Liver (tissue), 9 donors: Measurements from ENCODE around the gene SLC6A5. TPM values are rescaled to one million over a fixed set of nuclear protein-coding genes. Genes with fewer than 3 reads are reported as not detected.

Experiments used
- DNase-seq: peaks from one replicate; pipeline ENCODE4 v3.0.0-alpha.2; 2017; ENCODE audit warnings: low spot score
- H3K27ac ChIP-seq, 2 donors: one replicate each; pipeline ENCODE4 v1.7.0; 2013; ENCODE audit warnings: inconsistent platforms in 2 of 2, low read length in 2 of 2, control low read depth in 1 of 2, low read depth in 1 of 2, mild to moderate bottlenecking in 1 of 2
- H3K27me3 ChIP-seq, 4 donors: one replicate each; pipeline versions ENCODE4 v1.6.1 to v1.7.0; 2013; ENCODE audit warnings: low read length in 3 of 4, inconsistent platforms in 1 of 4, mild to moderate bottlenecking in 1 of 4, moderate library complexity in 1 of 4; ENCODE audit not compliant: control insufficient read depth in 4 of 4, insufficient read depth in 4 of 4
- H3K36me3 ChIP-seq, 4 donors: one replicate each; pipeline versions ENCODE4 v1.6.1 to v1.7.0; 2013; ENCODE audit warnings: low read length in 3 of 4, mild to moderate bottlenecking in 3 of 4, low read depth in 1 of 4, moderate library complexity in 1 of 4; ENCODE audit not compliant: control insufficient read depth in 4 of 4, insufficient read depth in 3 of 4
- H3K4me1 ChIP-seq, 4 donors: one replicate each; pipeline versions ENCODE4 v1.6.1 to v1.7.0; 2013; ENCODE audit warnings: low read length in 3 of 4, mild to moderate bottlenecking in 3 of 4, moderate library complexity in 1 of 4; ENCODE audit not compliant: control insufficient read depth in 4 of 4, insufficient read depth in 4 of 4
- H3K4me3 ChIP-seq, 3 donors: one replicate each; pipeline versions ENCODE4 v1.6.1 to v1.7.0; 2013; ENCODE audit warnings: low read length in 3 of 3, control low read depth in 1 of 3, low read depth in 1 of 3, mild to moderate bottlenecking in 1 of 3
- H3K9ac ChIP-seq, 2 donors: one replicate each; pipeline ENCODE4 v1.7.0; 2013; ENCODE audit warnings: low read length in 2 of 2, mild to moderate bottlenecking in 2 of 2, moderate library complexity in 2 of 2, control low read depth in 1 of 2, low read depth in 1 of 2
- H3K9me3 ChIP-seq, 4 donors: one replicate each; pipeline versions ENCODE4 v1.6.1 to v1.7.0; 2013; ENCODE audit warnings: low read length in 3 of 4; ENCODE audit not compliant: control insufficient read depth in 4 of 4
- FOXA2 ChIP-seq: IDR thresholded peaks from 2 replicates; pipeline ENCODE4 v1.6.1; 2016; ENCODE audit warnings: antibody characterized with exemption
- HNF4A ChIP-seq, 2 donors: conservative IDR thresholded peaks; 2 replicates each; pipeline ENCODE4 v1.6.1; 2016; ENCODE audit warnings: antibody characterized with exemption in 2 of 2, mild to moderate bottlenecking in 2 of 2
- HNF4G ChIP-seq: IDR thresholded peaks from 2 replicates; pipeline ENCODE4 v1.6.1; 2016; ENCODE audit warnings: antibody characterized with exemption
- JUND ChIP-seq, 2 donors: IDR thresholded peaks; 2 replicates each; pipeline ENCODE4 v1.6.1; 2016; ENCODE audit warnings: antibody characterized with exemption in 2 of 2
- RAD21 ChIP-seq, 2 donors: IDR thresholded peaks; 2 replicates each; pipeline ENCODE4 v1.6.1; 2016; ENCODE audit warnings: antibody characterized with exemption in 2 of 2, mild to moderate bottlenecking in 2 of 2
- RXRA ChIP-seq, 2 donors: IDR thresholded peaks; 2 replicates each; pipeline ENCODE4 v1.6.1; 2017 to 2018; ENCODE audit warnings: antibody characterized with exemption in 2 of 2, mild to moderate bottlenecking in 1 of 2
- SP1 ChIP-seq: IDR thresholded peaks from 2 replicates; pipeline ENCODE4 v1.6.1; 2018; ENCODE audit warnings: antibody characterized with exemption, mild to moderate bottlenecking
- TAF1 ChIP-seq: conservative IDR thresholded peaks from 2 replicates; pipeline ENCODE4 v1.6.1; 2016; ENCODE audit warnings: antibody characterized with exemption, mild to moderate bottlenecking
- YY1 ChIP-seq: IDR thresholded peaks from 2 replicates; pipeline ENCODE4 v1.6.1; 2016; ENCODE audit warnings: antibody characterized with exemption, mild to moderate bottlenecking
- WGBS: extraction: QIAGEN DNeasy Blood & Tissue Kit; methylation state at CpG from one replicate; pipeline ENCODE4 v1.1.7; 2013; 5-methylcytosine and 5-hydroxymethylcytosine counted together
- polyA plus RNA-seq, 2 donors: library from polyadenylated mRNA; stranded (reverse) in 1 of 2; unstranded in 1 of 2; fragments of 200-250 nt in 1 of 2; fragments of >200 nt in 1 of 2; fragmentation: Nextera tagmentation in 1 of 2; extraction: Ambion mirVana in 1 of 2; gene quantifications; one replicate each; pipeline versions ENCODE4 v1.2.1 to v1.2.3, GENCODE V29; 2013 to 2015
- total RNA-seq, 2 donors: library from RNA; depleted of rRNA; stranded (reverse); fragments of >200 nt; gene quantifications; one replicate each; pipeline ENCODE4 v1.2.3, GENCODE V29; 2014
- TF ChIP-seq, protein P1 (sequence below): IDR thresholded peaks from 2 replicates; pipeline ENCODE4 v1.6.1; 2016; ENCODE audit warnings: antibody characterized with exemption
- TF ChIP-seq, protein P2 (sequence below): IDR thresholded peaks from 2 replicates; pipeline ENCODE4 v1.6.1; 2016; ENCODE audit warnings: antibody characterized with exemption
- TF ChIP-seq, protein P3 (sequence below): IDR thresholded peaks from 2 replicates; pipeline ENCODE4 v1.6.1; 2016; ENCODE audit warnings: antibody characterized with exemption, mild to moderate bottlenecking
- TF ChIP-seq, protein P4 (sequence below): IDR thresholded peaks from 2 replicates; pipeline ENCODE4 v1.6.1; 2016; ENCODE audit warnings: antibody characterized with exemption
- donor health status: healthy.
- donor health status: healthy.
- donor health status: healthy.
- donor health status: healthy.
- donor health status: healthy.

The SLC6A5 gene
- total and polyA plus RNA-seq, 4 donors, result not detected

DNA sequence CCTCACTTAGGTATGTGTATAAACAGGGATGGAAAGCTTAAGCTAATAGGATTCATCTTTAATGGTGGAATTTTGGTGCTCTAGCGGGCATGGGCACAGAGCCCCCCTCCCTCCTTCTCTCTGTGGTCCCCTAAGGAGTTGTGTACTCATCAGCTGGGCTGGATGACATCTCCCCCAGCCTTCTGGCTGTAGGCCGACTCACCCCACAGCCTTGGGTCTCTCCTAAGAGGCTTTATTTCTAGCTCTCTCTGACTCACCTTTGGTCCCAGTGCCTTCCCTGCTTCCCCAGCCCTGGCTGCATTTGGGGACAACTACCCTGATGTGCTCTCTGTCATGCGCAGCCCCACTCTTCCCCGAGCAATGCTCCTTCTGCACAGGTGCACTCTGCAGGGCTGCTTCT lies 26.9 kb downstream of the SLC6A5 start (continued):
- TF ChIP-seq, protein P1, sequence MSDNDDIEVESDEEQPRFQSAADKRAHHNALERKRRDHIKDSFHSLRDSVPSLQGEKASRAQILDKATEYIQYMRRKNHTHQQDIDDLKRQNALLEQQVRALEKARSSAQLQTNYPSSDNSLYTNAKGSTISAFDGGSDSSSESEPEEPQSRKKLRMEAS, result no peak
- no peak for TF ChIP-seq RAD21 (IDR thresholded peaks at IDR 0.05)

DNA sequence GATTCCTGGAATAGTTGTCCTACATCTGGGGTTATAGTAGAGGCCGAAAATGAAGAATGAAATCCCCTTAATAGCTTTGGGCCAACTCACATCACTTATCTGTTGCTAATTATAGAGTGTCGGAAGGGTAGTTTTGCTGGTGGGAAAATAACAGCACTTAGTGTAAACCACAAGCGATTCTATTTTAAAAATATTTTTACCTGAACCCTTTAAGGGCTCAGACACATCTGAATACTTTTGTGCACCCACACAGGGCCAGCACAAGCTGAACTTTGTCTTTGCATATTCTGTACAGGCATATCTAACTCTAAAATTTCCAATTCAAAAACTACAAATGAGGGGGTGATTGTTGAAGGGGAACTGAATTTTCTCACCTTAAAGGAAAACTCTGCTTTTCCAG lies 27.6 kb downstream of the SLC6A5 start:
- TF ChIP-seq SP1 (no peak), YY1 (no peak), RXRA (IDR thresholded peaks at IDR 0.05) (no peak), JUND (IDR thresholded peaks at IDR 0.05) (no peak), FOXA2 (no peak)
- TF ChIP-seq, protein P2, sequence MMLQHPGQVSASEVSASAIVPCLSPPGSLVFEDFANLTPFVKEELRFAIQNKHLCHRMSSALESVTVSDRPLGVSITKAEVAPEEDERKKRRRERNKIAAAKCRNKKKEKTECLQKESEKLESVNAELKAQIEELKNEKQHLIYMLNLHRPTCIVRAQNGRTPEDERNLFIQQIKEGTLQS, result no peak
- TF ChIP-seq, protein P3, sequence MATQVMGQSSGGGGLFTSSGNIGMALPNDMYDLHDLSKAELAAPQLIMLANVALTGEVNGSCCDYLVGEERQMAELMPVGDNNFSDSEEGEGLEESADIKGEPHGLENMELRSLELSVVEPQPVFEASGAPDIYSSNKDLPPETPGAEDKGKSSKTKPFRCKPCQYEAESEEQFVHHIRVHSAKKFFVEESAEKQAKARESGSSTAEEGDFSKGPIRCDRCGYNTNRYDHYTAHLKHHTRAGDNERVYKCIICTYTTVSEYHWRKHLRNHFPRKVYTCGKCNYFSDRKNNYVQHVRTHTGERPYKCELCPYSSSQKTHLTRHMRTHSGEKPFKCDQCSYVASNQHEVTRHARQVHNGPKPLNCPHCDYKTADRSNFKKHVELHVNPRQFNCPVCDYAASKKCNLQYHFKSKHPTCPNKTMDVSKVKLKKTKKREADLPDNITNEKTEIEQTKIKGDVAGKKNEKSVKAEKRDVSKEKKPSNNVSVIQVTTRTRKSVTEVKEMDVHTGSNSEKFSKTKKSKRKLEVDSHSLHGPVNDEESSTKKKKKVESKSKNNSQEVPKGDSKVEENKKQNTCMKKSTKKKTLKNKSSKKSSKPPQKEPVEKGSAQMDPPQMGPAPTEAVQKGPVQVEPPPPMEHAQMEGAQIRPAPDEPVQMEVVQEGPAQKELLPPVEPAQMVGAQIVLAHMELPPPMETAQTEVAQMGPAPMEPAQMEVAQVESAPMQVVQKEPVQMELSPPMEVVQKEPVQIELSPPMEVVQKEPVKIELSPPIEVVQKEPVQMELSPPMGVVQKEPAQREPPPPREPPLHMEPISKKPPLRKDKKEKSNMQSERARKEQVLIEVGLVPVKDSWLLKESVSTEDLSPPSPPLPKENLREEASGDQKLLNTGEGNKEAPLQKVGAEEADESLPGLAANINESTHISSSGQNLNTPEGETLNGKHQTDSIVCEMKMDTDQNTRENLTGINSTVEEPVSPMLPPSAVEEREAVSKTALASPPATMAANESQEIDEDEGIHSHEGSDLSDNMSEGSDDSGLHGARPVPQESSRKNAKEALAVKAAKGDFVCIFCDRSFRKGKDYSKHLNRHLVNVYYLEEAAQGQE, result no peak
- H3K9me3 ChIP-seq, result no peaks in the 10 kb centered on the region
- H3K4me1 ChIP-seq, result no peaks in the 10 kb centered on the region
- no peaks in the 10 kb centered on the region for H3K27me3 ChIP-seq
- no peak overlapping the region for H3K27ac ChIP-seq
- no peaks in the 10 kb centered on the region for H3K36me3 ChIP-seq
- H3K9ac ChIP-seq, result no peak overlapping the region
- no peak overlapping the region for H3K4me3 ChIP-seq
- no peak for DNase-seq
- WGBS, result 76% methylated on average over 3 of the region's 3 CpGs

DNA sequence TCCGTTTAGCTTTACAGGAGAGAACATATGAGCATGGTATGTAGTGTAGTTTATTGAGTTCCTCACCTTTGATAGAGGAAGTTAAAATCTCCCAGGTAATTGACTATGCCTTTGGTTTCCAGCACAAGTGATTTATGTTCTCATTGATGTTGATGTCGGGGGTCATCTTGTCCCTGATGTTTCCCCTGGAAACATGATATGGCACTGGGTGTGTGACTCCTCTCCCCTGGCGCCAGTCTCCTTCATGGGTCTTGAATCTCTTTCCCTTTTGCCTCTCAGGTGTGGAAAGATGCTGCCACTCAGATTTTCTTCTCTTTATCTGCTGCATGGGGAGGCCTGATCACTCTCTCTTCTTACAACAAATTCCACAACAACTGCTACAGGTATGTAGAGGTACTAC lies 28.3 kb downstream of the SLC6A5 start:
- H3K9me3 ChIP-seq, result no peaks in the 10 kb centered on the region
- TF ChIP-seq, protein P4, sequence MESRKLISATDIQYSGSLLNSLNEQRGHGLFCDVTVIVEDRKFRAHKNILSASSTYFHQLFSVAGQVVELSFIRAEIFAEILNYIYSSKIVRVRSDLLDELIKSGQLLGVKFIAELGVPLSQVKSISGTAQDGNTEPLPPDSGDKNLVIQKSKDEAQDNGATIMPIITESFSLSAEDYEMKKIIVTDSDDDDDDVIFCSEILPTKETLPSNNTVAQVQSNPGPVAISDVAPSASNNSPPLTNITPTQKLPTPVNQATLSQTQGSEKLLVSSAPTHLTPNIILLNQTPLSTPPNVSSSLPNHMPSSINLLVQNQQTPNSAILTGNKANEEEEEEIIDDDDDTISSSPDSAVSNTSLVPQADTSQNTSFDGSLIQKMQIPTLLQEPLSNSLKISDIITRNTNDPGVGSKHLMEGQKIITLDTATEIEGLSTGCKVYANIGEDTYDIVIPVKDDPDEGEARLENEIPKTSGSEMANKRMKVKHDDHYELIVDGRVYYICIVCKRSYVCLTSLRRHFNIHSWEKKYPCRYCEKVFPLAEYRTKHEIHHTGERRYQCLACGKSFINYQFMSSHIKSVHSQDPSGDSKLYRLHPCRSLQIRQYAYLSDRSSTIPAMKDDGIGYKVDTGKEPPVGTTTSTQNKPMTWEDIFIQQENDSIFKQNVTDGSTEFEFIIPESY, result no peak
- TF ChIP-seq YY1 (no peak), RXRA (IDR thresholded peaks at IDR 0.05) (no peak), TAF1 (no peak), JUND (IDR thresholded peaks at IDR 0.05) (no peak), HNF4A (conservative IDR thresholded peaks at IDR 0.05) (no peak), HNF4G (no peak)
- TF ChIP-seq, protein P2, result no peak
- no peak overlapping the region for H3K9ac ChIP-seq
- WGBS, result 58% methylated on average over 3 of the region's 3 CpGs
- H3K4me1 ChIP-seq, result no peaks in the 10 kb centered on the region
- H3K27ac ChIP-seq, result no peak overlapping the region
- no peak for DNase-seq
- no peaks in the 10 kb centered on the region for H3K27me3 ChIP-seq
- H3K4me3 ChIP-seq, result no peak overlapping the region
- no peaks in the 10 kb centered on the region for H3K36me3 ChIP-seq
